K562 (cell line): ENCODE data around the gene ETS1. TPM values are rescaled to one million over a fixed set of nuclear protein-coding genes. Genes with fewer than 3 reads are reported as not detected.

Experiments used
- ATAC-seq: fragments of 200-7000 bp; cut with Tn5 transposase; 3 replicates; pipeline ENCODE4 v1.9.1; 2020; ENCODE audit warnings: moderate library complexity
- BruUV-seq: library from RNA; stranded (reverse); fragments of 400-500 nt; replicated peaks from 2 replicates; lab custom pipeline; 2021; lab: Mats Ljungman, UMichigan
- CTCF ChIA-PET: fragments of 300-600 bp; formaldehyde crosslinking; extraction: SDS; loops from one replicate; lab custom pipeline; 2021; ENCODE audit warnings: low intra/inter-chr PET ratio; lab: Yijun Ruan, JAX
- POLR2A ChIA-PET: fragments of 300-600, 350-650 bp; sonication (Branson Sonifier 250); formaldehyde crosslinking; extraction: SDS; loops from one replicate; lab custom pipeline; 2021; ENCODE audit warnings: antibody characterized with exemption, inconsistent platforms; lab: Yijun Ruan, JAX
- DNase-seq, 4 experiments: peaks; one replicate each; pipeline versions ENCODE4 v3.0.0 to v3.0.0-alpha.2; 2011 to 2018; ENCODE audit warnings: low spot score in 3 of 4, mixed read lengths in 3 of 4; ENCODE audit errors: extremely low read depth in 1 of 4
- FAIRE-seq: peaks from 2 replicates; lab custom pipeline; 2011; peaks lifted over from hg19 to GRCh38; lab: Jason Lieb, UNC
- H2AFZ ChIP-seq: 2 replicates; pipeline ENCODE4 v1.6.0; 2011; ENCODE audit warnings: low read depth, low read length, control low read depth, inconsistent platforms
- H3K27ac ChIP-seq: fragments of 200-600 bp; 3 replicates; pipeline ENCODE4 v1.8.0; 2011; ENCODE audit warnings: low read depth, mild to moderate bottlenecking, control low read depth, inconsistent platforms, low read length, moderate library complexity, mixed read lengths; ENCODE audit errors: extremely low read depth
- H3K27me3 ChIP-seq, 2 experiments: fragments of 300-600 bp in 1 of 2; 2 replicates in 1 of 2; 3 replicates in 1 of 2; pipeline versions ENCODE4 v1.6.0 to v1.8.0; 2011; ENCODE audit warnings: inconsistent platforms in 2 of 2, low read length in 2 of 2, mild to moderate bottlenecking in 1 of 2, mixed read lengths in 1 of 2, moderate library complexity in 1 of 2; ENCODE audit not compliant: control insufficient read depth in 2 of 2, insufficient read depth in 2 of 2
- H3K36me3 ChIP-seq: fragments of 300-600 bp; 3 replicates; pipeline ENCODE4 v1.8.0; 2011; ENCODE audit warnings: mild to moderate bottlenecking, low read length, inconsistent platforms; ENCODE audit not compliant: control insufficient read depth, insufficient read depth
- H3K4me1 ChIP-seq, 2 experiments: fragments of 200-600 bp in 1 of 2; replicated peaks in 1 of 2; 2 replicates in 1 of 2; 3 replicates in 1 of 2; pipeline versions ENCODE4 v1.5.1 to v1.8.0; 2011; ENCODE audit warnings: inconsistent platforms in 2 of 2, low read length in 2 of 2, mild to moderate bottlenecking in 1 of 2, mixed read lengths in 1 of 2, moderate library complexity in 1 of 2; ENCODE audit not compliant: control insufficient read depth in 2 of 2, insufficient read depth in 2 of 2
- H3K4me2 ChIP-seq: 2 replicates; pipeline ENCODE4 v1.6.1; 2011; ENCODE audit warnings: low read length, control low read depth, inconsistent platforms, mixed read lengths; ENCODE audit not compliant: insufficient read depth
- H3K4me3 ChIP-seq: fragments of 200-600 bp; sonication (generic), shearing (Covaris generic); 2 replicates; pipeline ENCODE4 v1.5.1; 2016; ENCODE audit warnings: control low read depth, inconsistent platforms
- H3K79me2 ChIP-seq: fragments of 200-600 bp; 3 replicates; pipeline ENCODE4 v1.8.0; 2011; ENCODE audit warnings: low read length, inconsistent platforms; ENCODE audit not compliant: control insufficient read depth, insufficient read depth
- H3K9ac ChIP-seq, 2 experiments: 2 replicates each; pipeline versions ENCODE4 v1.6.0 to v1.6.1; 2011; ENCODE audit warnings: low read depth in 2 of 2, low read length in 2 of 2, control low read depth in 1 of 2, inconsistent platforms in 1 of 2, mild to moderate bottlenecking in 1 of 2, mixed read lengths in 1 of 2; ENCODE audit not compliant: insufficient read depth in 1 of 2
- H3K9me1 ChIP-seq: one replicate; pipeline ENCODE4 v1.6.0; 2011; ENCODE audit warnings: inconsistent platforms, mild to moderate bottlenecking, low read length, moderate library complexity; ENCODE audit not compliant: control insufficient read depth, insufficient read depth
- H3K9me3 ChIP-seq: replicated peaks from 2 replicates; pipeline ENCODE4 v1.5.1; 2011; ENCODE audit warnings: low read depth, low read length, inconsistent platforms; ENCODE audit not compliant: control insufficient read depth, insufficient read depth
- H4K20me1 ChIP-seq: replicated peaks from 2 replicates; pipeline ENCODE4 v1.6.1; 2011; ENCODE audit warnings: low read length, inconsistent platforms, mixed read lengths; ENCODE audit not compliant: control insufficient read depth, insufficient read depth
- CBFB ChIP-seq: sonication (generic); formaldehyde crosslinking; IDR thresholded peaks from 2 replicates; pipeline ENCODE4 v1.4.0; 2020; ENCODE audit warnings: mild to moderate bottlenecking, missing genetic modification reagents
- CBX3 ChIP-seq, 2 experiments: IDR thresholded peaks; 1 replicate in 1 of 2; 2 replicates in 1 of 2; pipeline ENCODE4 v1.6.1; 2012; ENCODE audit warnings: inconsistent platforms in 2 of 2, low read length in 2 of 2, borderline replicate concordance in 1 of 2, control low read depth in 1 of 2
- ERF ChIP-seq: fragments of 450-650 bp; formaldehyde crosslinking; IDR thresholded peaks from 2 replicates; pipeline ENCODE4 v1.4.0; 2020; ENCODE audit warnings: mild to moderate bottlenecking, mixed read lengths
- FUS ChIP-seq: fragments of 200-400 bp; formaldehyde crosslinking; optimal IDR thresholded peaks from 2 replicates; pipeline ENCODE3; 2017; ENCODE audit warnings: low read depth, low read length
- SIRT6 ChIP-seq: IDR thresholded peaks from one replicate; pipeline ENCODE4 v1.6.1; 2012; ENCODE audit warnings: low read depth, mild to moderate bottlenecking, control low read depth, inconsistent platforms, low read length, moderate library complexity
- ZNF146 ChIP-seq: IDR thresholded peaks from one replicate; pipeline ENCODE4 v1.6.1; 2018; ENCODE audit warnings: missing compliant biosample characterization; ENCODE audit not compliant: unreplicated experiment
- WGBS: fragments of 100-300 bp; shearing (Covaris generic); methylation state at CpG from one replicate; pipeline ENCODE4 v1.1.6; 2016; ENCODE audit warnings: low coverage, mixed read lengths; ENCODE audit not compliant: insufficient coverage; ENCODE audit errors: missing lambda C conversion rate; 5-methylcytosine and 5-hydroxymethylcytosine counted together
- in situ Hi-C: fragments of 300-500 bp; cut with MboI; formaldehyde crosslinking; loops from 4 replicates; pipeline ENCODE4 v1.15.0; 2018; ENCODE audit warnings: inconsistent platforms, mixed read lengths
- intact Hi-C: fragments of 100-400 bp; cut with micrococcal nuclease; formaldehyde crosslinking; loops from 2 replicates; pipeline ENCODE4 v1.14.2; 2022
- polyA plus RNA-seq, 8 experiments: library from polyadenylated mRNA; depleted of rRNA in 4 of 8; stranded (reverse) in 5 of 8; unstranded in 3 of 8; fragments of >200 nt; fragmentation: Nextera tagmentation in 2 of 8; fragmentation: Illumina TruSeq in 1 of 8; extraction: Ambion mirVana in 2 of 8; extraction: Trizol in 1 of 8; gene quantifications; 2 replicates each; pipeline versions ENCODE4 v1.2.1 to v1.2.3, GENCODE V29; 2011 to 2014; ENCODE audit warnings: inconsistent platforms in 1 of 8, missing spikeins in 1 of 8
- total RNA-seq, 7 experiments: library from RNA; depleted of rRNA in 6 of 7; stranded (reverse); fragments of >200 nt in 6 of 7; fragmentation: Illumina TruSeq in 2 of 7; extraction: Trizol in 2 of 7; gene quantifications; 2 replicates each; pipeline versions ENCODE4 v1.2.1 to v1.2.3, GENCODE V29; 2011 to 2021; ENCODE audit warnings: low replicate concordance in 1 of 7
- TF ChIP-seq, protein P1 (sequence below): fragments of 250-450 bp; sonication (Bioruptor Pico); IDR thresholded peaks from 2 replicates; pipeline ENCODE4 v1.5.0; 2022; ENCODE audit warnings: mild to moderate bottlenecking
- TF ChIP-seq, protein P2 (sequence below): sonication (generic); formaldehyde crosslinking; IDR thresholded peaks from 2 replicates; pipeline ENCODE4 v1.8.0; 2022; ENCODE audit warnings: missing genetic modification reagents, mild to moderate bottlenecking, borderline replicate concordance

ETS1 gene
- total and polyA plus RNA-seq, 9 of the 15 experiments (the other 6 are each of a cell fraction or from before 2014, with no cell fraction given): 0.04 to 1.4 (median 0.23) TPM

- TF ChIP-seq, protein P1, sequence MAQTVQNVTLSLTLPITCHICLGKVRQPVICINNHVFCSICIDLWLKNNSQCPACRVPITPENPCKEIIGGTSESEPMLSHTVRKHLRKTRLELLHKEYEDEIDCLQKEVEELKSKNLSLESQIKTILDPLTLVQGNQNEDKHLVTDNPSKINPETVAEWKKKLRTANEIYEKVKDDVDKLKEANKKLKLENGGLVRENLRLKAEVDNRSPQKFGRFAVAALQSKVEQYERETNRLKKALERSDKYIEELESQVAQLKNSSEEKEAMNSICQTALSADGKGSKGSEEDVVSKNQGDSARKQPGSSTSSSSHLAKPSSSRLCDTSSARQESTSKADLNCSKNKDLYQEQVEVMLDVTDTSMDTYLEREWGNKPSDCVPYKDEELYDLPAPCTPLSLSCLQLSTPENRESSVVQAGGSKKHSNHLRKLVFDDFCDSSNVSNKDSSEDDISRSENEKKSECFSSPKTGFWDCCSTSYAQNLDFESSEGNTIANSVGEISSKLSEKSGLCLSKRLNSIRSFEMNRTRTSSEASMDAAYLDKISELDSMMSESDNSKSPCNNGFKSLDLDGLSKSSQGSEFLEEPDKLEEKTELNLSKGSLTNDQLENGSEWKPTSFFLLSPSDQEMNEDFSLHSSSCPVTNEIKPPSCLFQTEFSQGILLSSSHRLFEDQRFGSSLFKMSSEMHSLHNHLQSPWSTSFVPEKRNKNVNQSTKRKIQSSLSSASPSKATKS: no peak
- TF ChIP-seq CBFB: no peak
- TF ChIP-seq, protein P2, sequence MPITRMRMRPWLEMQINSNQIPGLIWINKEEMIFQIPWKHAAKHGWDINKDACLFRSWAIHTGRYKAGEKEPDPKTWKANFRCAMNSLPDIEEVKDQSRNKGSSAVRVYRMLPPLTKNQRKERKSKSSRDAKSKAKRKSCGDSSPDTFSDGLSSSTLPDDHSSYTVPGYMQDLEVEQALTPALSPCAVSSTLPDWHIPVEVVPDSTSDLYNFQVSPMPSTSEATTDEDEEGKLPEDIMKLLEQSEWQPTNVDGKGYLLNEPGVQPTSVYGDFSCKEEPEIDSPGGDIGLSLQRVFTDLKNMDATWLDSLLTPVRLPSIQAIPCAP (CRISPR knock-in tag): no peak
Measured at GRCh38 chr11:128593281-128593680, 5.9 kb upstream of the ETS1 start (continued).

DNA sequence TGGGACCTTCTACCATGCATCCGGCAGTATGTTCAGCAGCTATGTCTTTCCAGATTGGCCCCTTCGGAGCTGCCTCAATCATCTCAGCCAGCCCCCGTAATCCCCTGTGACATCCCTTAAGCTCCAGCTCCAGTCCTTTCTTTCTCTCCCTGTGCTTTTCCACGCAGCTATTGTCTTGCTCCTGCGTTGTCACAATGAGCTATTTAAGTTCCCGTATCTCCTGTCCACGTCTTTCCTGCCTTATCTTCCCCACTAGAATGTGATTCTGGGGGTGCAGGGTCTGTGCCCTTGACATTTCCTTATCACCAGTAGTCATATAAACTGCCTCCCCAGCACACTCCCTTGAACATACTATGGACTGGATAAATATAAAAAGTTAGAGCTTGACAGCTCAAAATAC lies 5.1 kb upstream of the ETS1 start:
- Histone ChIP-seq H3K4me1 (no peaks in the 10 kb centered on the region), H3K36me3 (no peaks in the 10 kb centered on the region), H3K27me3 (no peaks in the 10 kb centered on the region), H4K20me1 (no peaks in the 10 kb centered on the region), H3K27ac (no peak overlapping the region), H2AFZ (no peak overlapping the region), H3K9ac (no peak overlapping the region), H3K9me1 (no peaks in the 10 kb centered on the region), H3K9me3 (no peaks in the 10 kb centered on the region), H3K4me2 (no peak overlapping the region), H3K79me2 (no peaks in the 10 kb centered on the region), H3K4me3 (no peak overlapping the region)
- FAIRE-seq (no peak), ATAC-seq (no peak), DNase-seq (no peak)
- in situ Hi-C loops: no loop called here
- no TSS peak for BruUV-seq
- TF ChIP-seq CBX3 (IDR thresholded peaks at IDR 0.05; ENCODE audit: borderline replicate concordance in 1 of 2, low read length in 2 of 2) (no peak), FUS (no peak), ERF (CRISPR knock-in tag) (no peak), ZNF146 (CRISPR knock-in tag) (no peak), SIRT6 (no peak)
- ChIA-PET CTCF (no interaction called here), POLR2A (no interaction called here)
- 1% methylated on average over 7 of the region's 7 CpGs for whole genome bisulfite sequencing
- intact Hi-C loops: no loop called here
